ENCODE data around the gene IFT52.
"Not testable (repeated sequence)": the region's sequence is repeated elsewhere in the genome, so short reads cannot be mapped to it uniquely, and the experiment has no call there.

IFT52 gene

DNA sequence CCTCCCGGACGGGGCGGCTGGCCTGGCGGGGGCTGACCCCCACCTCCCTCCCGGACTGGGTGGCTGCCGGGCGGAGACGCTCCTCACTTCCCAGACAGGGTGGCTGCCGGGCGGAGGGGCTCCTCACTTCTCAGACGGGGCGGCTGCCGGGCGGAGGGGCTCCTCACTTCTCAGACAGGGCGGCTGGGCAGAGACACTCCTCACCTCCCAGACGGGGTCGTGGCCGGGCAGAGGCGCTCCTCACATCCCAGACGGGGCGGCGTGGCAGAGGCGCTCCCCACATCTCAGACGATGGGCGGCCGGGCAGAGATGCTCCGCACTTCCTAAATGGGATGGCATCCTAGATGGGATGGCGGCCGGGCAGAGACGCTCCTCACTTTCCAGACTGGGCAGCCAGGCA is 16.5 kb downstream of the IFT52 start:
- not testable (repeated sequence) for H3K4me3 Mint-ChIP-seq; H3K9me3 Mint-ChIP-seq; ATAC-seq (replicated peaks; ENCODE audit: extremely low read depth, poor library complexity, severe bottlenecking); H3K4me1 Mint-ChIP-seq; DNase-seq (ENCODE audit: low spot score in 2 of 2); H3K27me3 Mint-ChIP-seq; H3K27ac Mint-ChIP-seq (ENCODE audit: low read depth)
- H3K36me3 Mint-ChIP-seq (ENCODE audit: insufficient read depth), result peaks cover 19% of the 10 kb centered on the region

DNA sequence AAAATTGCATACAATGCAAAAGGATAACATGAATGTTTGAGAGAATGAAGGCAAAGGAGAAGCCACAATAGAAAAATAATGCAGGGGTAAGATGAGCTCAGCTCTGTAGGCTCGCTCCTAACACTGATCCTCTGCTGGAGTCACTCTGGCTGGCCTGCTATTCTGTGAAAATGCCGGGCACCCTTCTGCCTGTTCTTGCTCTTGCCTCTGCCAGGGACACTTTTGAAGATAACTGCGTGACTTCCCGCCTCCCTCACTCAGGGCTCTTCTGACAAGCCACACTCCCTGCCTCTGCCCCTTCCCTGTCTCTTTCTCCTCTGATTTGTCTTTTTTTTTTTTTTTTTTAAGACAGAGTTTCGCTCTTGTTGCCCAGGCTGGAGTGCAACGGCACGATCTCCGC is 40.9 kb downstream of the IFT52 start:
- H3K9me3 Mint-ChIP-seq, result no peaks in the 10 kb centered on the region
- DNase-seq (ENCODE audit: low spot score in 2 of 2) (no peak), ATAC-seq (replicated peaks; ENCODE audit: extremely low read depth, poor library complexity, severe bottlenecking) (no peak)
- H3K36me3 Mint-ChIP-seq (ENCODE audit: insufficient read depth), result peaks cover 19% of the 10 kb centered on the region
- no peak overlapping the region for H3K4me3 Mint-ChIP-seq
- no peaks in the 10 kb centered on the region for H3K4me1 Mint-ChIP-seq
- H3K27me3 Mint-ChIP-seq, result no peaks in the 10 kb centered on the region
- peak overlapping the region; percentile 55 for H3K27ac Mint-ChIP-seq (ENCODE audit: low read depth)

DNA sequence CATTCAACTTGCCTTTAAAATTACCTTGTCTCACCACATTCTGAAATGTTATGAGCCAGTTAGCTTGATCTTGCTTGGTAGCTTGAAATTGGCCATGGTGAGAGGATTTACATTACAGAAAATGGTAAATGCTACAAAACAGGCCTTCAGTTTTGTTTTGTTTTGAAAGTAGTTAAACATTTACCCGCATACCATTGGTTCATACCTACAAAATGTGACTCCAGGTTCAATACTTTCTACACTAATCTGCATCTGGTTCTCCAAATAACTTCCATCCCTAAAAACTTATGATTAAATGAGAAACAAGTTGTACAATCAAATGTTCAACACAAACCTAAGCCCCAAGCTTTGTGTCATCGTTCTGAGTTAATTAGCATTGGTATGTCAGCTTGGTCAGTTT is 45.7 kb downstream of the IFT52 start:
- H3K27me3 Mint-ChIP-seq, result no peaks in the 10 kb centered on the region
- DNase-seq (ENCODE audit: low spot score in 2 of 2) (no peak), ATAC-seq (replicated peaks; ENCODE audit: extremely low read depth, poor library complexity, severe bottlenecking) (no peak)
- no peaks in the 10 kb centered on the region for H3K9me3 Mint-ChIP-seq
- no peak overlapping the region for H3K4me3 Mint-ChIP-seq
- H3K4me1 Mint-ChIP-seq, result no peaks in the 10 kb centered on the region
- H3K27ac Mint-ChIP-seq (ENCODE audit: low read depth), result no peak overlapping the region
- peaks cover 24% of the 10 kb centered on the region for H3K36me3 Mint-ChIP-seq (ENCODE audit: insufficient read depth)

DNA sequence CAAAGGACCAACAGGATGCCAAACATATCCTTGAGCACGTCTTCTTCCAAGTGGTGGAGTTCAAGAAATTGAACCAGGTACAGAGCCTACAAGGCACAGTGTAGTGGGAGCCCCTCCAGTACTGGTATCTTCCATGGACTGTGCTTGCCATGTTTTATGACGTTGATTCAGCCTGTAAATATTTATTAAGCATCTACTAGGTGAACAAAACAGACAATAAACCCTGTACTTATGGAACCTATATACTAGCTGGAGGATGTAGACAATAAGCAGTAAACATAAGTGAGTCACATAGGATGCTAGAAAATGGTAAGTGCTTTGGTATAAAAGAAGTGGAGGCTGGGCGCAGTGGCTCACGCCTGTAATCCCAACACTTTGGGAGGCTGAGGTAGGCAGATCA is 51.8 kb downstream of the IFT52 start:
- no peak overlapping the region for H3K27ac Mint-ChIP-seq (ENCODE audit: low read depth)
- H3K4me3 Mint-ChIP-seq, result no peak overlapping the region
- H3K36me3 Mint-ChIP-seq (ENCODE audit: insufficient read depth), result peaks cover 35% of the 10 kb centered on the region
- no peaks in the 10 kb centered on the region for H3K27me3 Mint-ChIP-seq
- H3K4me1 Mint-ChIP-seq, result no peaks in the 10 kb centered on the region
- no peak for ATAC-seq (replicated peaks; ENCODE audit: extremely low read depth, poor library complexity, severe bottlenecking)
- H3K9me3 Mint-ChIP-seq, result no peaks in the 10 kb centered on the region
- DNase-seq (ENCODE audit: low spot score in 2 of 2), result no peak

DNA sequence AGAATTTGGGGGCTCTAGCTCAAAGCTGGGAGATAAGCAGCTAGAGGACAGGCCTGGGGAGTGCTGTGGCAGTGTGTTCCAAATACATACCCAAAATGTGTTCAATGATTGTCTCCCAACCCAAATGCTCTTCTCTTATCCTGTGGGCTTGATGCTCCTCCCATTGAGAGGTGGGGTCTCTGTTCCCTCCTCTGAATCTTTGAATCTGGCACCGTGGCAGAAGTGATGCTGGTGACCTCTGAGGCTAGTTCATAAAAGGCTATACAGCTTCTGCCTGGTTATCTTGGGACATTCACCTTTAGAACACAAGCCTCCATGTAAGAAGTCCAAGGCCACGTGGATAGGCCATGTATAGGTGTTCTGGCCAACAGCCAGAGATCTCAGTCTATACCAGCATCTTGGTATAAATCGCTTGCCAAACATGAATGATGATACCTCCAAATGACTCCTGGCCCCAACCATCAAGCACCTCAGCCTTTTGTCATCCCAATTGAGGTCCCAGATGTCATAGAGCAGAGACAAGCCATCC is 60.3 kb downstream of the IFT52 start:
- H3K9me3 Mint-ChIP-seq, result no peaks in the 10 kb centered on the region
- no peak overlapping the region for H3K27ac Mint-ChIP-seq (ENCODE audit: low read depth)
- H3K36me3 Mint-ChIP-seq (ENCODE audit: insufficient read depth), result peaks cover 12% of the 10 kb centered on the region
- ATAC-seq (replicated peaks; ENCODE audit: extremely low read depth, poor library complexity, severe bottlenecking) (no peak), DNase-seq (ENCODE audit: low spot score in 2 of 2) (no peak)
- no peaks in the 10 kb centered on the region for H3K4me1 Mint-ChIP-seq
- no peak overlapping the region for H3K4me3 Mint-ChIP-seq
- no peaks in the 10 kb centered on the region for H3K27me3 Mint-ChIP-seq

DNA sequence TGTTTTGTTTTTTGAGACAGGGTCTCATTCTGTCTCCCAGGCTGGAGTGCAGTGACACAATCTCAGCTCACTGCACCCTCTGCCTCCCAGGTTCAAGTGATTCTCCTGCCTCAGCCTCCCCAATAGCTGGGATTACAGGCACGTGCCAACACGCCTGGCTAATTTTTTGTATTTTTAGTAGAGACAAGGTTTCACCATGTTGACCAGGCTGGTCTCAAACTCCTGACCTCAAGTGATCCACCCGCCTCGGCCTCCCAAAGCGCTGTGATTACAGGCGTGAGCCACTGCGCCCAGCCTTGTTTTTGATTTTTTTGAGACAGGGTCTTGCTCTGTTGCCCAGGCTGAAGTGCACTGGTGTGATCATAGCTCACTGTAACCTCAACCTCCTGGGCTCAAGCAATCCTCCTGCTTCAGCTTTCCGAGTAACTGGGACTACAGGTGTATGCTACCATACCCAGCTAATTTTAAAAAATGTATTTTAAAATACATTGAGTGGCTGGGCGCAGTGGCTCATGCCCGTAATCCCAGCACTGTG is 61.0 kb downstream of the IFT52 start:
- not testable (repeated sequence) for ATAC-seq (replicated peaks; ENCODE audit: extremely low read depth, poor library complexity, severe bottlenecking); H3K4me3 Mint-ChIP-seq; H3K4me1 Mint-ChIP-seq; H3K27ac Mint-ChIP-seq (ENCODE audit: low read depth); DNase-seq (ENCODE audit: low spot score in 2 of 2); H3K27me3 Mint-ChIP-seq; H3K36me3 Mint-ChIP-seq (ENCODE audit: insufficient read depth); H3K9me3 Mint-ChIP-seq

DNA sequence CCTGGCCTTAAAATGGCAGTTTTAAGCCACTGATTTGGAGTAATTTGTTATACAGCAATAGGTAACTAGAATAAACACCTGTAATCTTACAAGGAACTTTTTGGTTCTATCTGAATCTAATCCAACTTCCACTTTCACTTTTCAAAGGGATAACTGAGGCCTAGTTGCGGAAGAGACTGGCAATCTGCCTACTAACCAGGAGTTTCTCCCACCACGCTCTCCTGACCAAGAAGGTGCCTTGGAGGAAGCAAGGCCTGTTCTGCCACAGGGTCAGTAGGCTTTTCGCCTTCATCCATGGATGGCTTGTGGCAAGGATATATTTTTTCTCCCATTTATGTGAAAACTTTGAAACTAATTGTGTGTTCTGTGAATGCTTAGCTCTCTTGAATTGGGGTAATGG is 63.2 kb downstream of the IFT52 start:
- Mint-ChIP-seq H3K4me3 (no peak overlapping the region), H3K27ac (ENCODE audit: low read depth) (no peak overlapping the region), H3K36me3 (ENCODE audit: insufficient read depth) (peaks cover 7% of the 10 kb centered on the region), H3K27me3 (no peaks in the 10 kb centered on the region), H3K9me3 (no peaks in the 10 kb centered on the region), H3K4me1 (peaks cover 15% of the 10 kb centered on the region)
- DNase-seq (ENCODE audit: low spot score in 2 of 2) (no peak), ATAC-seq (replicated peaks; ENCODE audit: extremely low read depth, poor library complexity, severe bottlenecking) (no peak)

DNA sequence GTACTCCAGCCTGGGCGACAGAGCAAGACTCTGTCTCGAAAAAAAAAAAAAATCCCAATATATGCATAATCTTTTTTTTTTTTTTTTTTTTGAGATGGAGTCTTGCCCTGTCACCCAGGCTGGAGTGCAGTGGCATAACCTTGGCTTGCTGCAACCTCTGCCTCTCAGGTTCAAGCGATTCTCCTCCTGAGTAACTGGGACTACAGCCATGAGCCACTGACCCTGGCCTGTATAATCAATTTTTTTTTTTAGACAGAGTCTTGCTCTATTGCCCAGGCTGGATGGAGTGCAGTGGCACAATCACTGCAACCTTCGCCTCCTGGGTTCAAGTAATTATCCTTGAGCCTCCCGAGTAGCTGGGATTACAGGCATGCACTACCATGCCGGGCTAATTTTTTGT is 64.4 kb downstream of the IFT52 start:
- H3K27ac Mint-ChIP-seq (ENCODE audit: low read depth); H3K36me3 Mint-ChIP-seq (ENCODE audit: insufficient read depth); H3K4me3 Mint-ChIP-seq; H3K9me3 Mint-ChIP-seq; ATAC-seq (replicated peaks; ENCODE audit: extremely low read depth, poor library complexity, severe bottlenecking); H3K27me3 Mint-ChIP-seq; DNase-seq (ENCODE audit: low spot score in 2 of 2): not testable (repeated sequence)
- H3K4me1 Mint-ChIP-seq, result peaks cover 15% of the 10 kb centered on the region

DNA sequence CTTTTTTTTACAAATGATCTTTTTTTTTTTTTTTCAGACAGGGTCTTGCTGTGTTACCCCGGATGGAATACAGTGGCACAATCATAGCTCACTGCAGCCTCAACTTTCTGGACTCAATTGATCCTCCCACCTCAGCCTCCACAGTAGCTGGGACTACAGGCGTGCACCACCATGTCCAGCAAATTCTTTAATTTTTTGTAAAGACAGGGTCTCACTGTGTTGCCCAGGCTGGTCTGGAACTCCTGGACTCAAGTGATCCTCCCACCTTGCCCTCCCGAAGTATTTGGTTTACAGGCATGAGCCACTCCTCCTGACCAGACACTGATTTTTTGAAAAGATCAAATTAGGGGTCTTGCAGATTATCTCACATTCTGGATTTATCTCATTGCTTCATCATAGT is 65.2 kb downstream of the IFT52 start:
- no peak for DNase-seq (ENCODE audit: low spot score in 2 of 2)
- Mint-ChIP-seq H3K27ac (ENCODE audit: low read depth) (peak overlapping the region; percentile 92), H3K36me3 (ENCODE audit: insufficient read depth) (peaks cover 7% of the 10 kb centered on the region), H3K9me3 (no peaks in the 10 kb centered on the region), H3K4me1 (peaks cover 15% of the 10 kb centered on the region), H3K27me3 (no peaks in the 10 kb centered on the region), H3K4me3 (peak overlapping the region; percentile 90)
- no peak for ATAC-seq (replicated peaks; ENCODE audit: extremely low read depth, poor library complexity, severe bottlenecking)

DNA sequence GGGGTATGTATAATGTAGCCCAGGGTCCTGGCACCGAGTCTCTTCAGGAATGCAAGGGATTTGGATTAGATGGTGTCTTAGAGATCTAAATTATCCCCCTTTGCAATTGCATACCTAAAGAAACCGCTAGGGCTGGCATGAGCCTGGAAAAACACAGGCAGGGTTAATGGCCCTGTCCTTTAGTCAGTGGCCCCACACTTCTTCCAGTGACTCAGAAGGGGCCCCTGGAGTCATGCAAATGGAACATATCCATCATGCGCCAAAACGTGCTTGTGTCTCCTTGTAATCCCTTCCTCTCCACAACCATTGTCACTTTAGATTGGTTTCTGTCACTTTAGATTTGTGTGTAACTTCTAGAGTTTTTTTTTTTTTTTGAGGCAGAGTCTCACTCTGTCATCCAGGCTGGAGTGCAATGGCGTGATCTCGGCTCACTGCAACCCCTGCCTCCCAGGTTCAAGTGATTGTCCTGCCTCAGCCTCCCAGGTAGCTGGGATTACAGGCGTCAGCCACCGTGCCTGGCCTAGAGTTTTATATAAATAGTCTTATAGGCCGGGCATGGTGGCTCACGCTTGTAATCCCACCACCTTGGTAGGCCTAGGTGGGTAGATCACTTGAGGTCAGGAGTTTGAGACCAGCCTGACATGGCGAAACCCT is 67.5 kb downstream of the IFT52 start:
- DNase-seq (ENCODE audit: low spot score in 2 of 2) (no peak), ATAC-seq (replicated peaks; ENCODE audit: extremely low read depth, poor library complexity, severe bottlenecking) (no peak)
- Mint-ChIP-seq H3K9me3 (no peaks in the 10 kb centered on the region), H3K27me3 (no peaks in the 10 kb centered on the region), H3K4me3 (peak overlapping the region; percentile 90), H3K36me3 (ENCODE audit: insufficient read depth) (peaks cover 7% of the 10 kb centered on the region), H3K27ac (ENCODE audit: low read depth) (peak overlapping the region; percentile 92), H3K4me1 (peaks cover 15% of the 10 kb centered on the region)

DNA sequence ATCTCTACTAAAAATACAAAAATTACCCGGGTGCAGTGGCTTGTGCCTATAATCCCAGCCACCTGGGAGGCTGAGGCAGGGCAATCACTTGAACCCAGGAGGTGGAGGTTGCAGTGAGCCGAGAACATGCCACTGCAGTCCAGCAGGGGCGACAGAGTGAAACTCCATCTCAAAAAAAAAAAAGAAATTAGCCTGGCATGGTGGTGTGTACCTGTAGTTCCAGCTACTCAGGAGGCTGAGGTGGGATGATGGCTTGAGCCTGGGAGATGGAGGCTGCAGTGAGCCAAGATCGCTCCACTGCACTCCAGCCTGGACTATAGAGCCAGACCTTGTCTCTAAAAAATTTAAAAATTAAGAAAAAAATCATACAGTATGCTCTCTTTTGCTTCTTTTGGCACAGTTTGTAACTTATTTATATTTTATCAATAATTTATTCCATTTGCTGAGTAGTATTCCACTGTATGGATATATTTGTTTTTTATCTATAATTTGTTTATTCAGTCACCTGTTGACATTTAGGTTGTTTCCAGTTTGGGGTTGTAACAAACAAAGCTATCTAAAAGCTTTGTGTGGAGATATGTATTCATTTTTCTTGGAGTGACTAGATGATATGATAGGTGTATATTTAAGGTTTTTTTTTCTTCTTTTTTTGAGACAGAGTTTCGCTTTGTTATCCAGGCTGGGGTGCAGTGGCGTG is 68.1 kb downstream of the IFT52 start:
- H3K36me3 Mint-ChIP-seq (ENCODE audit: insufficient read depth), result peaks cover 7% of the 10 kb centered on the region
- no peaks in the 10 kb centered on the region for H3K27me3 Mint-ChIP-seq
- DNase-seq (ENCODE audit: low spot score in 2 of 2), result no peak
- peak overlapping the region; percentile 90 for H3K4me3 Mint-ChIP-seq
- peaks cover 15% of the 10 kb centered on the region for H3K4me1 Mint-ChIP-seq
- H3K27ac Mint-ChIP-seq (ENCODE audit: low read depth), result peak overlapping the region; percentile 92
- no peak for ATAC-seq (replicated peaks; ENCODE audit: extremely low read depth, poor library complexity, severe bottlenecking)
- no peaks in the 10 kb centered on the region for H3K9me3 Mint-ChIP-seq

DNA sequence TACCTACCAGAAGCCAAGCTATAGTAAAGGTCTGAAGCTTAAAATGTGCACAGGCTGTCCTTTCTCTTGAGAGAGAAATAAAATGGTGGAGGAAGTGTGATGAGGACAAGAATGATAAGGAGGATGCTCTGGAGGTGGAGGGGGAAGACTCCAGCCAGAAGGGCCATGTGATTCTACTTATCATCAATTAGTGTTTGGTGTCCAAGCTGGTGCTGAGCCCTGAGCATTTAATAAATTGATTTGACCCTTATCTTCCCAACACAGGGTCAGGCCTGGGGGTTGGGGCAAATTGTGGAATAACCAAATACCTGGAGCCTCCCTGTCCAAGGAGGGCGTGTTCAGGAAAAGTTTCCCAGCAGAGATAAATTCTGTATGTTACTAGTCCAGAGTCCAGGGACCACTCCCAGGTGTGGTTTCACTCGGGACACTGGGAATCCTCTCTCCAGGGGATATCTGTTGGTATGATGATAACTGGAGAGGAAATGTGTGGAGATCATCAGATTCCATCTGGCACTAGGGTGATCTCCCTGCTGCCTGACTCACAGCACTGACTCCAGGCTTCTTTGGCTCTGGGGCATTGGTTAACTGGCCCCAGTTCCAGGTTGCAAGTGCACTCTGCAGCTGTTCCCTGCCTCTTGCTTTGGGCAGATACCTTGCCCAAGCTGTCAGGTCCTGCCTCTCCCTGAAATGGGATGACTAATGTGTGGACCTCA is 72.4 kb downstream of the IFT52 start:
- H3K4me3 Mint-ChIP-seq, result no peak overlapping the region
- no peaks in the 10 kb centered on the region for H3K4me1 Mint-ChIP-seq
- DNase-seq (ENCODE audit: low spot score in 2 of 2) (no peak), ATAC-seq (replicated peaks; ENCODE audit: extremely low read depth, poor library complexity, severe bottlenecking) (no peak)
- no peaks in the 10 kb centered on the region for H3K27me3 Mint-ChIP-seq
- H3K27ac Mint-ChIP-seq (ENCODE audit: low read depth), result no peak overlapping the region
- H3K36me3 Mint-ChIP-seq (ENCODE audit: insufficient read depth), result no peaks in the 10 kb centered on the region
- H3K9me3 Mint-ChIP-seq, result no peaks in the 10 kb centered on the region
